Measurements from ENCODE around the gene KCNIP1. TPM values are rescaled to one million over a fixed set of nuclear protein-coding genes. Genes with fewer than 3 reads are reported as not detected.
A peak's percentile ranks its signal among the peaks of the same experiment; 100 is the strongest.

The KCNIP1 gene
- total RNA-seq, 1 donor from 2014 or later: 32.4 TPM

DNA sequence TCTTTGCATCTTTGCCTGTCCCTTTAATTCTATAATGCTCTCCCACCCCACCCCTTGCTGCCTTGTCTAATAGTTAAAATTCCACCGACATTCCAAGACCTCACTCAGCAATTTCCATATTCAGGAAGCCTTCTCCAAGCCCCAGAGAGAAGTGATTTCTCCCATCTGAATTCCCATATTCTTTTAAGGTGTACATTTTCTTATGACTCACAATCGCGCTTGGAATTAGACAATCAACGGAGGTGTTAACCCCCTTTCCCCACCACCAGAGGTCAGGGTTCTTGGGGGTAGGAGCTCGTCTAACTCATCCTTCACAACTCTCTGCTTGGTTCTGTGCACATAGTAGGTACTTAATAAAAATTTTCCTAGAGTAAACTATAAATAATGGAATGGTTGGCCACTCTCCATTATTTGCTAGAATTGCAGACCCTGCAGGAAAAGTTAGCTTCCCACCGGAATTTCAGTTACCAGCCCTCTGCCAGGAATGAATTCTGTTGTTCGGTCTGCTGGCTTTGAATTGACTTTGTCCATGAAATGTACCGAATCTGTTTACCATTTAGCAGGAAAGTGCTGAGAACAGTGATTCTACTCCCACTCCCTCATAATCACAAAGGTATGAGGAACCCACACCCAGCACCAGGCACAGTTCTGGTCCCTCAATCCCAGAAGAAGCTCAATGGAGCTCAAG is 5.0 kb downstream of the KCNIP1 start:
- peak; percentile 83 for DNase-seq (ENCODE audit: low read depth)

DNA sequence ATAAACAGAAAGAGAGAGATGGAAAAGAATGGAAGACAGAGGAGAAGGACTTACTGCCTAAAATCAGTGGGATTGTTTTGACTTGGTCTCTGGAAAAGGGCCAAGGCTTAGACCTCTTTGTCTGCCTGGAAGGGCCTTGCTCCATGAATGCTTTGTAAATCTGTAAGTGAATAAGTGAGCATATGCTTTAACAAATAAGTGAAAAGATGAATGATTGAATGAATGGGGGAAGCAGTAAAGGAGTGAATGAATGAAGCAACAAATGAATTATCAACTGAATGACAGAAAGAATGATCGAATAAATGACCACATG is 5.5 kb downstream of the KCNIP1 start:
- no peak for DNase-seq (ENCODE audit: low read depth)

DNA sequence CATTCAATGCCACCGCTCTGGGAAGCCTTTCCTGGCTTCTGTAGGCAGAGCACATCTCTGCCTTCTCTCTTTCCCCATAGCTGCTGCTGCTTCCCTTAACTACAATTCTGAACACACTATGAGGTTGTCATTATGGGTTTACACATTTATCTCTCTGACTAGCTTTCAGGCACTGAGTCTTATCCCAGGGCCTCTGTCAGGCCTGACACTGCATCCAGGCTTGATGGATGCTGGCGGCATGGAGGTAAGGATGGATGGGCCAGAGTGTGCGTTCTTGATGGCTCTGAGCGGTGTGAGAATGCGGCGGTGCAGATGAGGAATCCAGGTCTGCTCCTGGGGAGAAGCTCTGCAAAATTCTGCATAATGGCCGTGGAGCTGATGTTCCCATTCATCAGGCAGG is 6.3 kb downstream of the KCNIP1 start:
- no peak for DNase-seq (ENCODE audit: low read depth)

DNA sequence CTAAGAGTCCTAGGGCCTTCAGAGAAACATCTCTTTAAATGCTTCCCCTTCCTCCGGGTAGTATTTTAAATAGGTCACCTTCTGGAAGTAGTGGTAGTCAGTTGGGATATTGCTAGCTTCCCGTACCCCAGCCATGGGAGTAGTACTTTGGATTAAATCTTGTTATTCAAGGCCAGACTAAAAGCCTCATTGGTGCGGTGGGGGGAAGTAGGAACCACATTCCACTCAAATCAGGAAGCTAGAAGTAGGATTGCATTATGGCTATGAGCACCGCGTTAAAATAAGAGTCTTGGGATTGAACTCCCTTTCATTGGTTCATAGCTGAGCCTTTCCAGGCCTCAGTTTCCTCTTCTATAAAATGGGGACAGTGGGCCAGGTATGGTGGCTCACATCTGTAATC is 6.7 kb downstream of the KCNIP1 start:
- DNase-seq (ENCODE audit: low read depth): no peak

DNA sequence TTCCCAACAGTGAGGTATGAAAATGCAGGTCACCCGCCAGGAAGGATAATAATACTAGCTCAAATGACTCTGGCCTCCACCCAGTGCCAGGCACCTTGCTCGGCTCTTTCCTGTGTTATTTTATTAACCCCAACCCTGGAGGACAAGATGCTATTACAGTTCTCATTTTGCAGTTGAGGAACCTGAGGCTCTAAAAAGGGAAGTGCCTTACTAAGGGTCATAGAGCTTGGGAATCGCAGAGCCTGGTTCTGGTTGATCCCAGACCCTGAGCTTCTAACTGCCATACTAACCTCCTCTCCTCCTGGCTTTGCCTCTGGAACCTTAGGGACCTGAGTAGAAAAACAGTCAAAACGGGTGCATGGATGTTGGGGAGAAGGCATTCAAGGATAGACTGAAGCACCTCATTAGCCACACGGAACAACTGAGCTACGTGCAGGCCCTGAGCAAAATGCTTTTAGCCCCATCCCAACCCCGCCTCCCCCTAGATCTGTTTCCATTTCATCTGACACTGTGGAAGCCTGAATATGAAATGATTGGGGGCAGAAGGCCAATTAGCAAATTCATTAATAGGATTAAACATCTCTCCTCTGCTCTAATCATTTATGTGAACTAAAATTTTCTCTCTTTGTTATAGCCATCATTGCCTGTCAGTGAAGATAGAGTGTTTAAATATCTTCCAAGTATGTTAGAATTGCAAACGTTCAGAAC is 7.9 kb downstream of the KCNIP1 start:
- no peak for DNase-seq (ENCODE audit: low read depth)

DNA sequence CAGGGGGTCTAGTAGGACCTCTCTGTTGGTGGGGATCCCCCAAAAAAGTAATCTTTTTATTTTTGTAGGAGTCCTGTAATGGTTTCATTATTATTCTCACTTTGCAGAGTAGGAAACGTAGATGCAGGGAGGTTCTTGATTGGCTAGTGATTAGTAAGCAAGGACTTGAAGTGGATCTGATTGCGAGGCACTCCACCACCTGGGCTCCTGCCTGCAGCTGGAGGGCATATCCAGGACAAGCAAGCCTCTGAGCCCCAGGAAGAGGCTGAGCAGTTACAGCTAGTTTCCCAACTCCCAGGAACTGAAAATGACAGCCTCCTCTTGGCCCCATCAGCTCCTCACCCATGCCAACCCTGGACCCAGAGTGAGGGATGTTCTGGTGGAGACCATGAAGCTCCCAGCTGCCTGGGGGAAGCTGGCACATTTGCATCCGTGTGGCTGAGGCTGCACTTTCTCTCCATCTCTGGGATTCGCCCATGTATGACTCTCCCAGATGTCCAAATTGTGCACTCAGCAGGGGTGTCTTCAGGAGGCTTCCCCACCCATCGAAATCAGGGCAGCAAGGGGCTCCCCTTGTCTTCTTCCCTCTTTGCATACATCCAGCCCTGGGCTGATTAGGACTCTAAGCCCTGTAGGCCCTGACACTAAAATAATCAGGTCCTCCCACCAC is 10.2 kb downstream of the KCNIP1 start:
- DNase-seq (ENCODE audit: low read depth): no peak

DNA sequence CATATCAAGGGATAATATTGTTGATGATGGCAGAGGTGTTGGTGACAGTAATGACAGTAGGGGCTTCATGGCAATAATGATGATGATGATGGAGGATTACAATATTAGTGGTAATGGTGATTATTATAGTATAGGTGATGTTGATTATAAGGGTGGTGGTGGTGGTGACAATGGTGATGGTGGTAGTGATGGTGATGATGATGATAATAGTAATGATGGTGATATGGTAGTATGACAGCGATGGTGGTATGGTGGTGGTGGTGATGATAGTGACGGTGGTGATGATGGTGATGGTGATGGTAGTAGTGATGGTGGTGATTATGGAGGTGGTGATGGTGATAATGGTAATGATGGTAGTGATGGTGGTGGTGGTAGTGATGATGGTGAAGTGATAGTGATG is 13.6 kb downstream of the KCNIP1 start:
- no peak for DNase-seq (ENCODE audit: low read depth)

DNA sequence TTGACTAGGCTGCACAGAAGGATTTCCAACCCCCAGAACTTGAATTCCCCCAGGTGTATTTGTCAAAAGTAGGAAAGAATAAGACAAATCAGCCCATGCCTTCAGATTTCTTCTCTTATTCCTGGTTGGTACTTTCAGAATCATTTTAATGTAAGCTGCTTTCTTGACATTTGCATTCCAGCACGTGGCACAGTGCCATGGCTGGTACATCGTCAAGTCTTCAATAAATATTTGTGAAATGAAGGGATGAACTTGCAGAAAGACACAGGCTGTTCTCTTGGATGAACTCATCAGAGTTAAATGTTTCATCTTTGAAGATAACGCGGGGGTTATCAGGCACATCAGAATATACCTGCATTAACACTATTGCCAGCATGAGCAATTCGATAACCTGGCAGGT is 14.5 kb downstream of the KCNIP1 start:
- no peak for DNase-seq (ENCODE audit: low read depth)

DNA sequence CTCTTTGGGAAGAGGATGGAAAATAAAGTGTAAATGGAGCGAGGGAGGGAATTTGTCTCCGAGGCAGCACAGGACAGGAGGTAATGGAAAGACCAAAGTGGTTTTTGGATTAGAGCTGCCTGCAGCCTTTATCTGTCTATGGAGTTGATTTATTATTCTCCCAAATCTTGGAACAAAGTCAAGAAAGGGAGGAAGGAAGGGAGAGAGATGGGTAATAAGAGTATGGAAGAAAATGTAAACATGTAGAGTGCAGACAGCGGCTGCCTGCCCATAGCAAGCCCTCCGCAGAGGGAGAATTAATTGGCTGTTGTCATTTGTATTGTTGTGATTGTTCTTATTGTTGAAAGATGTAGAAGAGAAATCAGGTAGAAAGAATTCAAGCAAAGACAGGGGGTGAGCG is 15.7 kb downstream of the KCNIP1 start:
- DNase-seq (ENCODE audit: low read depth): no peak

DNA sequence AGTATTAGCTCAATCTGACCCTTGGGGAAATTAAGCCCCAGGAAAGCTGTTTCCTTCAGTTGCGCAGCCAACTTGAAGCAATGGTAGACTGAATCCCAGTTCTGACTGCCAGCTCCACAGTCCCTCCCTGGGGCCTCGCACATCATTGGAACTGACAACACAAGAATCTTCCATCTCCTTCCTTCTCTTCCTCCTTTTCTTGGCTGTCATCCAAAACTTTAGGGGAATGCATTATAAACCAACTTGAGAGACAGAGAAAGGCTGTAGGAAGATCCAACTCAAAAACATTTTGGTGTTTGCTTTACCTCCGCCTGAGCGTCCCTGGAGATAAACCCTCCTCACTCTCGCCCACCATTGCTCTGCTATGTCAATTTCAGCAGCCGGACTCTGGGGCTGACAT is 16.6 kb downstream of the KCNIP1 start:
- DNase-seq (ENCODE audit: low read depth): no peak

DNA sequence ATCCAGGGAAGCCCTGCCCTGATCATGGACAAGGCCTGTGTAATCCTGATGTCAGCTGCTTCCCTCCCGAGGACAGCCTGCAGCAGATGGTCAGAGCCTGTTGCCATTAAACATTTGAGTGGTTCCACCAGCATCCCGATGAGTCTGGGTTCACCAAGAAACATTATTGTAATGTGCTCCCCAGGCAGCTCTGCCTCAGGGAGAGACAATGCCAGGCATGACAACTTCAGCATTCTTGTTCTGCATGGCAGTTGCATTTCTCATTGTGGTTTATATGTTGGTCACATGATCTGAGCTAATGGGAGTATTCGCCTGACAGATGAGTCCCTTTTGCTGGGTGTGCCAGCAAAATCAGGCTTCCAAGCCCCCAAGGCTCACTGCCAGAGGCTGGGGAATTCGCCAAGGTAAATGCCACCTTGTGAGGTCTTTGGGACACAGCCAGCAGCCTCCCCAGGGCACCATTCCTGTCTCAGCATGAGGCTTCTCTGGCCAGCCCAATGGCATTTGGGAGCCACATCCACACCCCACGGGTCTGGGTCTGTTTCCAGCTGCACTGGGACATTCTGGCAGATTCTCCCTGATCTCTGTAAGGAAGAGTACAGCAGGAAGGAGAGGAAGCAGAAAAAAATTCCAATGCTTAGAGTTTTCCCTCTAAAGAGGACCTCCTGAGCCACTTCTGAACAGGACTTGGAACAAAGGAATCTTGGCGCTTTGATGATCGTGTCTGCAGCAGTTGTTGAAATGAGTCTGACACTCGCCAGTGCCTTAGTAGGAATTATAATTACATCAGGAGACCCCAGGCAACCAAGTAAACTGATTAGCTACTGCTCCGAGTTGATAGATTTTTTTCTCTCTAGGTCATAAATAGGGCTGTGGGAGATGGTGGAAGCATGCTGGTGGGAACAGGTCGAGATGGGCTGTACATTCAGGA is 18.7 kb downstream of the KCNIP1 start:
- DNase-seq (ENCODE audit: low read depth): peak; percentile 99

DNA sequence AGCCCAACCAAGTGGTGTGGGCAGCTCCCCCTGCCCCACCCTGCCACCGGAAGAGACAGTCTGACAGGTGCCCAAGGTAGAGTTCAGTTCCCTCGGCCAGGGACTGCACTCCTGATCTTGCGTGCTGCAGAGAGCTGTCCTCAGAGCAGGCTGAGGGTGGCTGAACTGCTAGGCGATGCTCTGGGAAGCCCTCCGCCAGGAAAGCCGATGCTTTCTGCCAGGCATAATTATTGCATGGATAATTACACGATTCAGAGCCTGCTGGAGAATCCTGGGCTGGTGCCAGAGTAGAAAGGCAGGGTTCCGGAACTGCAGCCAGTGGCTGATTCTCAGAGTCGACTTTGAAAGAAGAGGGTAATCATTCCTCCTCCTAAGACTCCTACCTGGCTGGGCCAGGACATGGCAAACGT is 19.3 kb downstream of the KCNIP1 start:
- DNase-seq (ENCODE audit: low read depth): peak; percentile 66

DNA sequence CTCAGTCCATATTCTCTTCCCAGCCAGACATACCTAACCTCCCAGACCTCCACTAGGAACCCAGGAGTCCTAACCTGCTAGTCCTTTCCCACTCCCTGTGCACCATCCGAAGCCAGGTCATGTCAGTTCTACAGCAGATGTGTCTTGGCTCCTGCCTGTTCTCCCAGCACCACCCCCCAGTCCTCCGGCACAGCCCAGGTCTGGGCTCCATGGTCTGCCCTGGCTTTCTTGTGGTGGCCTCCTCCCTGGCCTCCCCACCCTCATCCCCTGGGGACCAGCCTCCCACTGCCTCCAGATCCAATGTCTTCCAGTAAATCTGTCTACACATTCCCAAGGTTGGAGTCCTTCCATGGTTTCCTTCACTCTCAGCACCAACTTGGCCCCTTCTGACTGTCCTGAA is 20.0 kb downstream of the KCNIP1 start:
- no peak for DNase-seq (ENCODE audit: low read depth)

DNA sequence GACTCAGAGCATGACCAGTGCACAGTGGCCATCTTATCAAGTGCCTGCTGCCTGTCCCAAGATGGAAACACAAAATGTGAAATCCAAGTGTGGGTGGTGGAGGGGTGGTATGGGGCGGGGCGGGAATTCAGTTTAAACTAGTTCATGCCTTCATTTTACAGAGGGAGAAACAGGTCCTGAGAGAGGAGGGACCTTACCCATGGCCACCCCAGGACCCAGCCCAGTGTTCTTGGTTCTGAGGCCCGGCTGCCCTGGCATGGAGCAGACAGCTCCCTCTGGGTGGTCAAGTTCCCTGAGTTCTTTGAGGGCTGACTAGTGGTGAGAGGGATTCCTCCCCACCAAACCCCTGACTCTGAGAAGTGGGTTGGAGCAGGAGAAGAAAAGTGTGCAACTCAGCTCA is 20.8 kb downstream of the KCNIP1 start:
- no peak for DNase-seq (ENCODE audit: low read depth)

DNA sequence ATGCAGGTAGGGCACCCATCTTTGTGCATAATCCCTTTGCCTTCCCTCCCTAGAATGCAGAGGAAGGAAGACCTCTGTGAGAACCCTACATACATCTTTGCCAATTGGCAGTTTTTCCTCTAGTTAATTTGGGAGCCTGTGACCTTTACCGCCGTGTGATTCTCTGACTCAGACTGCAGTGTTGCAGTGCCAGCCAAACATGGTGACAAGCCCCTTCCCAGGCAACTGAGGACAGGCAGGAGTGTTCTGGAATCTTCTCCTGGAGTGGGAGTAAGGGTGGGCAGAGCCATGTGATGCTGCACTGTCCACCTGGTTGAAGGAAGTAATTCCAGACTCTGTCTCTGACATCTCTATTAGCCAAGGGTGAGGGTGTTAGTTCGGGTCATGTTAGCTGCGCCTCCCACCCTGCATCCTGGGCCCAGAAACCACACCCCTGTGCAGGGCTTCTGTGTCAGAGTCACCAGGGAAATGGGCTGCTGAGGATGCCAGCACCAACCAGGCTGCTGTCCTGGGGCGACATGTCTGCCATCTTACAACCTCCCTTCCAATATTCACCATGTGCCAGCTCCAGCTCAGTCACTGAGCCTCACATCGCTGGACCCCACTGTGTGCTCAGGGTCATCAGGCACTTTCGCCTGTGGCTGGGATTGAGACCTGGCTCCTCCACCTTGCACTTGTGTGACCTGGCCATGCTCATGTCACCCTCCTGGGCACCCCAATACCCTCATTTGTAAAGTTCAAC is 21.8 kb downstream of the KCNIP1 start:
- no peak for DNase-seq (ENCODE audit: low read depth)

DNA sequence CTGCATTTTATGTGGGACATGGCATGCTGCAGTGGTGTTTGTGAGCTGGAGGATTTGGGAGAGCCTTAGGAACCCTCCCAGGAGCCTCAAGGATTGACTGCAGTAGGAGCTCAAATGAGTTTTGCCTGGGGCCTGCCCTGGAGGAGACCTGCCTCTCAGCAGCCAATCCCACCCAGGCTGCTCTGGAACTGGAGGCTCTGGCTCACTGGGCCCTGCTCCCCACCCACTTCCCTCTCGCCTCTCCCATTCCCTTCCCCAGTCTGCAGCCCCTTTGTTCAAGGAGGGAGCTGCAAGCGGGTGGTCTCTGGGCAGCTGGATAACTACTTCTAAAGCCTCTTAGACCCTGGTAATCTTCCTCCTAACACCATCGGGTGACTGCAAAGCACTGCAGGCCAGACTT is 24.2 kb downstream of the KCNIP1 start:
- no peak for DNase-seq (ENCODE audit: low read depth)

DNA sequence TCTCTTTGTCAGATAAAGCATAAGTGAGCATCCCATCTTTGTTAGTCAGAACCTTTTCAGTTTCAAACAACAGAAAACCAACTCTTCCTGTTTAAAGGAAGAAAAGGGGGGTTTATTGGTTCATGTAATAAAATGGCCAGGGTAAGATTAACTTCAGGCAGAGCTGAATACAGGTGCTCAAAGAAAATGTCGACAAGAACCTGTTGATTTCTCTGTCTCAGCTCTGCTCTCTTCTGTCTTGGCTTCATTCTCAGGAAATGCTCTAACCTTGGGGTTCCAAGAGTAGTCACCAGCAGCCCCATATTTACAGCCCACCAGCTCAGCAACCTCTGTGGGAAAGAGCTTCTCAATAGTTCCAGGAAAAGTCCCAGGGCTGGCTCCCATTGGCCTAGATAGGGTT is 25.2 kb downstream of the KCNIP1 start:
- DNase-seq (ENCODE audit: low read depth): no peak

DNA sequence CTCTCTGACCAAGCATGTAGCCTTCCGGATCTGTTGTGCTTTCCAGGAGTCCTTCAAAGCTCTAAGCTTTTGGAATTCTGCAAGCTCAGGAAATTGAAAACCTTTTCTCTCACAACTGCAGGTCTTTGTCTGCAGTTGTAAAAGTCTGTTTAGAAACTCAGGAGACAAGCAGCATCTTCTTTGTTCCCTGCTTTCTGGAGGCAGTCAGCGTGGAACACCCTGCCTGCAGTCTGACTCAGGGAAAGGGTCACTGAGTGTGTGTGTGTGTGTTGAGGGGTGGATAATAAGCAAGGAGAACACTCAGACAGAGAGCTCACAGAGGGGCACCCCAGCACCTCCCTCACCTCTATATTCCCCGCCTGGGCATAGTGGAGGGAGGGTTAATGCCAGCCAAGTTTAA is 29.1 kb downstream of the KCNIP1 start:
- DNase-seq (ENCODE audit: low read depth): peak; percentile 39

DNA sequence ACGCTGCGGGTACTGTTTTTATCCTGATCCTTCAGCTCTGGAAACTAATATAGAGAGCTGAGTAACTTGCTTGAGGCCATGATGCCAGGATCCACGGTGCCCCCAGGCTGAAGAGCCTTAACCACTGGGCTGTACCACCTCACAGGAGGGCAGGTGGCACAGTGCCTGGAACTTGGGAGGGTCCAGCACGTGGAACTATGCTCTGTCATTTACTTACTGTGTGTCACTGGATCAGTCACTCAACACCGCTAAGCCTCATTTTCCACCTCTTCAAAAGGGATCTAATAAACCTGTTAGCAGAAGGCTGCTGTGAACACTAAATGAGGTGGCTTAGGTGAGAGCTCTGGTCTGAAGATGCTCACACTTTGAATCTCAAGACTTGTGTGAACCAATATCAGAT is 29.6 kb downstream of the KCNIP1 start:
- no peak for DNase-seq (ENCODE audit: low read depth)

DNA sequence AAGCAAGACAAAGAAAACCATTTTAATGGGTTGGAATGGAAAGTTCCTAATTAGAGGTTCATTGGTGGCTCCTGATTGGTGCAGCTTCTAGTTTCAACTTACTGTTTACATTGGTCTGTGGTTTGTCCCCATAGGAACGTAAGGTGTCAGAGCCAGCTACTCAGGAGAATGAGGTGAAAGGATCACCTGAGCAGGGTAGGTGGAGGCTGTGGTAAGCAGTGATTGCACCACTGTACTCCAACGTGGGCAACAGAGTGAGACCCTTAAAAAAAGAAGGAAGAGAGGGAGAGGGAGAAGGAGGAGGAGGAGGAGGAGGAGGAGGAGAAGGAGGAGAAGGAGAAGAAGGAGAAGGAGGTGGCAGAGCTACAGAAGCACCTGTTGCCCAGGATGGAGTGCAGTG is 30.4 kb downstream of the KCNIP1 start:
- peak; percentile 84 for DNase-seq (ENCODE audit: low read depth)

DNA sequence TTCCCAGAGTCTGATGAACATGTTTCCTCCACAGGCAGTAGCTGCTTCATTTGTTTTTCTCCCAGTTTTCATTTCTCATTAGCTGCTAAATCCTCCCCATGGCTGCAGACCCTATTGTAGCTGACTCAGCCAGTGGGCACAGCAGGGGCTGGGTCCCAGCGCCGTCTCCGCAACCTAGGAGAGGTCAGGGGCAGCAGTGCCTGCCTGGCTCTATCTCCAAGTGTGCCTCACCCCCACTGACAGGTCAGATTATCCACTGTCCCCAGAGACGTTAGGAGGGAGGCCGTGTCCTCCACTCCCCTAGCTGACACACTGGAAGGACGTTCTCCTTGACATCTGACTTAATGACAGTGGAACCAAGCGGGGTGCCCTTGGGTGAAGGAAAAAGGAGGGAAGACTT is 31.1 kb downstream of the KCNIP1 start:
- DNase-seq (ENCODE audit: low read depth): no peak

DNA sequence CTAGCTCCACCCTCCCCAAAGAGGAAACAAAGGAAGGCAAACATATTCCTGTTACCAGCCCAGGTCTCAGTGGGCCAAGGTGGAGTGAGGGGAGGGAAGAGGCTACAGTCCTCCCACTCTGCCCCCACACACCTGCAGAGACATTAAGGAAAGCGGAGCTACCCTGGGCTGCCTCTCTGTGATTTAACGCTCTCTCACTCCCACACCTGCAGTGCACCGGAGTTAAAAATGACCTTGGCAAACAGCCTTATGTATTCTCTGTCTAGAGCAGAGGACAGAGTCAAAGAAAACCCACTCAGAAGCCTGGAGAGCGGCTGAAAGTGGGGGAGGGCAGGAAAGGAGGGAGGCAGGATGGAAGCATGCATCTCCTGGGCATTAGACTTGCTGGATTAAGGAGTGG is 32.7 kb downstream of the KCNIP1 start:
- DNase-seq (ENCODE audit: low read depth): no peak

Data from renal cortical epithelial cell (primary cell).